ENCODE data around the gene TMEM106C.

GRCh38 chr12:48002414-48002730 is 39.0 kb downstream of the TMEM106C start:
- TF ChIP-seq, protein P1, sequence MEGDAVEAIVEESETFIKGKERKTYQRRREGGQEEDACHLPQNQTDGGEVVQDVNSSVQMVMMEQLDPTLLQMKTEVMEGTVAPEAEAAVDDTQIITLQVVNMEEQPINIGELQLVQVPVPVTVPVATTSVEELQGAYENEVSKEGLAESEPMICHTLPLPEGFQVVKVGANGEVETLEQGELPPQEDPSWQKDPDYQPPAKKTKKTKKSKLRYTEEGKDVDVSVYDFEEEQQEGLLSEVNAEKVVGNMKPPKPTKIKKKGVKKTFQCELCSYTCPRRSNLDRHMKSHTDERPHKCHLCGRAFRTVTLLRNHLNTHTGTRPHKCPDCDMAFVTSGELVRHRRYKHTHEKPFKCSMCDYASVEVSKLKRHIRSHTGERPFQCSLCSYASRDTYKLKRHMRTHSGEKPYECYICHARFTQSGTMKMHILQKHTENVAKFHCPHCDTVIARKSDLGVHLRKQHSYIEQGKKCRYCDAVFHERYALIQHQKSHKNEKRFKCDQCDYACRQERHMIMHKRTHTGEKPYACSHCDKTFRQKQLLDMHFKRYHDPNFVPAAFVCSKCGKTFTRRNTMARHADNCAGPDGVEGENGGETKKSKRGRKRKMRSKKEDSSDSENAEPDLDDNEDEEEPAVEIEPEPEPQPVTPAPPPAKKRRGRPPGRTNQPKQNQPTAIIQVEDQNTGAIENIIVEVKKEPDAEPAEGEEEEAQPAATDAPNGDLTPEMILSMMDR (IDR thresholded peaks at IDR 0.05): no peak
- no peak for TF ChIP-seq POLR2A (IDR thresholded peaks at IDR 0.05)
- no peak for TF ChIP-seq POLR2AphosphoS5 (IDR thresholded peaks at IDR 0.05)
